A172 (cell line): Measurements from ENCODE around the gene LZTR1. TPM values are rescaled to one million over a fixed set of nuclear protein-coding genes. Genes with fewer than 3 reads are reported as not detected.
"Not testable (repeated sequence)": the region's sequence is repeated elsewhere in the genome, so short reads cannot be mapped to it uniquely, and the experiment has no call there.

Experiments used
- DNase-seq: peaks from one replicate; pipeline ENCODE4 v3.0.0-alpha.2; 2015; ENCODE audit warnings: low spot score
- total RNA-seq: library from RNA; depleted of rRNA; stranded (reverse); fragments of >200 nt; shearing (Covaris generic); gene quantifications from 2 replicates; pipeline ENCODE4 v1.2.3, GENCODE V29; 2014

Gene LZTR1
- total RNA-seq, 1 experiment from 2014 or later: 18.9 TPM

DNA sequence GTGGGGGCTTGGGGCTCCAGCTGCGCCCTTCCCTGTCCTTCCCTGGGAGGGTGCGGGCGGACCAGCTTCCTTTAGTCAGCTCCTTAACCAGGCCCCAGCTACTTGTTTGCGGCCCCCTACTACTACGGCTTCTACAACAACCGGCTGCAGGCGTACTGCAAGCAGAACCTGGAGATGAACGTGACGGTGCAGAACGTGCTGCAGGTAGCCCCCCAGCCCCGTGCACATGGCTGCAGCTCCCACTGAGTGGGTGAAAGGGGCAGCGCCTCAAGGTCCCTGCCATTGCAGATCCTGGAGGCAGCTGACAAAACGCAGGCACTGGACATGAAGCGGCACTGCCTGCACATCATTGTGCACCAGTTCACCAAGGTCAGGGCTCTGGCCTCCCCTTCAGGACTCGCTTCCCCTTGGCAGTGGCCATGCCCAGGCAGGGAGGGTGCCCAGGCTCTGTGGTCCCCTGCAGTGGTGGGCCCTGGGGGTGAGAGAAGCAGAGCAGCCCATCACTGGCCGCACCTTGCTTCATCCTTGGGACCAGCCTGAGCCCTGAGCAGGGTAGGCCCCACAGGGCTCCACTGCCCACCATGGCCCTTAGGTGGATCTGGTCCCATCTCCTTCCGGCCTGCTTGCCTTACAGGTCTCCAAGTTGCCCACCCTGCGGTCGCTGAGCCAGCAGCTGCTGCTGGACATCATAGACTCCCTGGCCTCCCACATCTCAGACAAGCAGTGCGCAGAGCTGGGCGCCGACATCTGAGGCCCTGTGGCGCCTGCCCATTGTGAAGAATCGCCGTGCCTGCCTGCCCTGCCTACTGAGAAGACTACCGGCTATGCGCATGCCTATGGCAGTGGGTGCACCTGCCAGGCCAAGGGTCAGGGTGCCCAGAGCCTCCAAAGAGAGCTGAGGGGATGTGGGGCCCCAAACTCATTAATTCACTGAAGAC lies 14.8 kb downstream of the LZTR1 start:
- DNase-seq: no peak

DNA sequence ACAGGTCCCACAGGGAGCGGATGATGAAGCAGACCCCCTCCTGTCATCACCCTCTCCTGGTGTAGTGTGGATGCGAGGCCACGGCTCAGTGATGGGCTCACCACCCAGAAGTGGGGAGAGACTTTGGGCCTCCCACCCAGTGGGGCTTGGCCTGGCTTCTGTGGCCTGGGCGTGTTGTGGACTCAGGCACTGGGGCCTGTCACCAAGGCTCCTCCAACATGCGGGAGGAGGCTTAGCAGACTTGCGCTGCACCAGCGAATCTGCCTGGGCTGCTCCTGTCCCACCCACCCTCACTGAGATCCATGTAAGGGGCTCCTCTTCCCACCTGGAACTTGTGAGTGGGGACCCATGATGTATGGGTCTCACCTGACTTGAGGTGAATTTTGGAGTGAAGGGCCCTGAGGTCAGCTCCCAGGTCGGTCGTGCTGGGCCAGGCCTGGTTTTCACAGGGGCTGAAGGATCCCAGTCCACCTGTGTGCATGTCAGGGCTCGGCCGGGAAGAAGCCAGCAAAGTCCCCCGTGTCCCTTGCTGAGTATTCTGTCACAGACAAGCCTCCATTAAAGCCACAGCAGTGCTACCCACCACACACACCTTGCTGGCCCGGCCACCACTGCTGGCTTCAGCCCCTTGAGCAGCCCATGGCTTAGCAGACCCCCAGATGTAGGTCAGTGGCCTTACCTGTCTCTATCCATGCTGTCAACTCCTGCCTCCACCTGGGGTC lies 15.6 kb downstream of the LZTR1 start:
- DNase-seq: no peak

DNA sequence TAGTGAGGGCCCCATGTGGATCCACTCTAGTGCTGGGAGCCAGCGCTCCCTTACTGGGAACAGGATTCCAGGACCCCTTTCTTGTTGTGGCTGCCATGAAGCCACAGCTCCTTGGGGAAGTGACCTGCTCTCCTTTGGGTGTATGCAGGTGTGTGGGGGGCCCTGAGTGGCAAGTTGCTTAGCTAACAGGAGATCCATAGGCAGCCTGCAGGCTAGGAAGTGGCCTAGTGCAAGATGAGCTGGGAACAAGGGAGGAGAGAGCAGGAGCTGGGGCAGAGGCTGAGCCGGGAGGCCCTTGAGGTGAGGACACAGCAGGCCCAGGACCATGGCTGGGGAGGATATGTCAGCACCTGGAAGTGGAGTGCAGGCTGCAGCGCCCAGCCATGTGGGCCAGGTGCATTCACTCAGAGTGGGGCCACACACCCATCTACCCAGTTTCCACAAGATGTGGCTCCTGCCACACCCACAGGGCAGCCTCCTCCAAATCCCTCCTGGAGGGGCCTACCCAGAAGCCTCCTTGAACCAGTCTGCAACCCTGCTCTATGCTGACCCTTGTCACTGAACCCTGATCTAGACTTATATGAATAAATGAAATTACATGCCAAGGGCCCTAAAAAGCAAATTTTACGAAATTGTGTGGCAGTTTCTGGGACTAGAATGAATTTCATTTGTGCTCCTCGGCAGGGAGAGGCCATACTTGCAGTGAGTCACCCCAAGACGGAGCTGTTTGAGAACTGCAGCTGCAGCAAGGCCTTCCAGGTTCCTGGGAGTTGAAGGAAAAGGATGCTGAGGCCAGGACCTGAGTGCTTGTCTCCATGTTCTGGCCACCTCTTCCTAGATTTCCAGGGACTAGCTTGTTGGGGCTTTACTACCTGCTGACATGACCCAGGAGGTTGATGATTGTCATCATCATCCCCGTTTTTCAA lies 16.6 kb downstream of the LZTR1 start:
- no peak for DNase-seq

DNA sequence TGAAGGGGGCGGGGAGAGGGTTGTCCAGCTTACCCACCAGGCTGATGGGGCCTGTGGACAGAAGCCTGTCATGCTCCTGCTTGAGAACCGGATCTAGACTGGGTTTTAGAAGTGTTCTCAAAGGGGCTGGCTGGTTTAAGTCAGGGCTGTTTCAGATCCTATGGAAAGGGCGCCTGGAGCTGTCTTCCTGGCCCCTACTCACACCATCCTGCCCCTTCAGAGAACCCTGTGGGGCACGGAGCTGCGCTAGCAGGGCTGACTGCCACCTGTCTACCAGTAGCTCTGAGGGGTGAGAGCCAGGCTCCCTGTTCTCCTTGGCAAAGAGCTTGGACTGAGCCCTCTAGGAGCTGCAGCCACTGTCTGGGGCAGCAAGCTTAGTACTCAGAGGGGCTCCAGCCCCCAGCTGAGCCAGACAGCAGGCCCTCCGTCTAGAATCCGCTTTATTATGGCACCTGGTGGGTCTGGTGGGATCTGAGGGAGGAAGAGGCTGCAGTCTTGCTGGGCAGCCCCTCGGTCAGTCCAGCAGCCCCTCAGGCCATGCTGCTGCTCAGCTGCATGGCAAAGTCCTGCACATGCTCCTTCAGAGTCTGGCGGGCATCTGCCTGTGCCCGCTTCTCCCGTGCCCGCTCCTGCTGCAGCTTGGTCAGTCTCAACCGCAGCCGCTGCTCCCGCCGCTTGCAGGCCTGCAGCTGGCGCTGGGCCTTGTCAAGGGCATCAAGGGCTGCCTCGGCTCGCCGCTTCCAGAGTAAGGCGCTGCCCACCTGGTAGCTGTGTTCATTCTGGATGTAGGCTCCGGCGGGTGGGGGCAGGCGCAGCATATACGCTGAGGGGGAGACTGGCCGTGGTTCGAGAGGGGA lies 17.5 kb downstream of the LZTR1 start:
- no peak for DNase-seq

DNA sequence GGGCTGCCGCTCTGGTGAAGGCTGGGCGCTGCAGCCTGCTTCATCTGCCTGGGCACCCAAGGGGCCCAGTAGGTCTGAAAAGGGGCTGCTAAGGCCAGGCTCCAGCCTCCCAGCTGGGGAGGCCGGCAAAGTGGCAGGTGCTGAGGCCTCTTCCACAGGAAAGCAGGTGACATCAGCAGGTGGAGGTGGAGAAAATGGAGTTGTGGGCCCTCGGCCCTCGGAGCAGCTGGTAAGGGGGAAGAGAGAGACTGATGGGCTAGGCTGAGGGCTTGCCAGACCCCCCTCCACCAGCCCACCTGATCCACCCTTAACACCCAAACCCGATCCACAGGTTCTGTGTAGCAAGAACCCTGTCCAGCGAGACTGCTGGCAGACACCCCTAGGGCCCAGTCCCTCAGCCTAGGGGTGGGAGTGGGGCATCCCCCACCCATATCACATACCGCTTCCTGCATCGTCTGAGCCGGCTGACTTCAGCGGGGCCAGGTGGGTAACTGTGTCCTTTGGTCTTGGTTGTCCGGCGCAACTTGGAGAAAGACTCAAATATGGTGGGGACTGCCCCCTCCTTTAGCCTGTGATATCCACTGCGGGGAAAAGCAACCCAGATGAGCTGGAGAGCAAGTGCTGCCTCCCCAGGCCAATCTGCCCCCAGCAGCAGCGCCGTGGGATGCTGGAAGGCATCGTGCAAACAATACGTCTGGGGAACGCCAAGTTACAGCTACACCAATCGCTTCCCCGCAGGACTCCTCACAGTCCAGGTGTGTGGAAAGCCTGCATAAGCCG lies 18.3 kb downstream of the LZTR1 start:
- DNase-seq: no peak

DNA sequence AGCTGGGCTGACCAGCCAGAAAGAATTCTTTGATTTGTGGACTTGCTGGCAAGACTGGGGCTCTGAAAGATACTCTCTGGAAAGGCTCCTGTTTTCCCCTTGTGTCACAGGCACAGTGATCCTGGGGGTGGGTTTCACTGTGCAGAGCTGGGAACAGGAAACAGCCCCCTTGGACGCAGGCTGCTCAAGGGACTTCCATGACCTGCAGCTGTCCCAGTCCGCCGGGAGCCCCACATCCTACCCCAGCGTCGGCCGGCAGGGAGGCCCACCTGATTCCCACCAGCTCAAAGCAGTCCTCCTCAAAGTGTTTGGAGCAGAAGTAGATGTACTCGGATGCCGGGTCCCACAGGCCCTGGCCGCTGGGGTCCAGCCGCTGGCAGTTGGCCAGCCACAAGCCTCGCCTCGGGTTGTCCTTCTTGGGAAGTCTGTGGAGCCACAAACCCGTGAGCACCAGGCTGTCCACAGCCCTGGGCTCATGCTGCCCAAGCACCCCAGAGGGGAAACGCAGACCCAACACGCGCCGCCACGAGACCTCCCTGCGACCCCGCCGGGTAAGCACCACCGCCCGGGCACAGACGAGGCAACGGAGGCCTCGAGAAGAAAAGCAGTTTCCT lies 19.0 kb downstream of the LZTR1 start:
- DNase-seq: no peak

DNA sequence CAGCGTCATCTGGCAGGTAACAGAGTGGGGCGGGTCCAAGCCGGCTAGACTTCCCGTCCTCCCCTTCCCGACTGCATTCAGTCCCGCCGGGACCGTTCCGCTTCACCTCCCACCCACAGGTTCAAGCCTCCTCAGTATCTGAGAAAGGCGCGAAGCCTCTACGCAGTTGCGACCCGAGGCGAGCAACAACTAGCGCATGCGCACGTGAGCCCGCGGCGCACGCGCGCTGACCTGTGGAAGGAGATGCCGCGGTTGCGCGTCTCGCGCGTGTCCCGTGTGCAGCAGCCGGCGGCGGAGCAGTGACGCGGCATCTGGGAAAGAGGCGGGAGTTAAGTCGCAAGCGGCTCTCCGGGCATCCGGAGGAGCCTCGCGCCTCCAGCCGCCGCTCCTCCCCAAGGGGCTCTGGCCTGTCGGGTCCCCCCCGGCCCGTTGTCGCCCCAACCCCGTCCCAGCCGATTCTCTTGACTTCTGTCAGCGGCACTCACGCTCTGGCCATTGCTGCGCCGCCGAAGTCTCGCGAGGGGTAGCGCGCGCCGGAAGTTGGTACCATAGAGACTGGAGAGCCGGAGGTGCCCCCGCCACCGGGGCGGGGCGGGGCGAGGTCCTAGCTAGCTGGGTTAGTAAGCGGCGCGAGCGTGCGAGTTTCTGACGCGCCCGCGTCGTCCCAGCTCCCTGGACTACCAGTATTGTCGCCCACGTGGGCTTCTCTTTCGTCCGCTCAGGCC lies 19.7 kb downstream of the LZTR1 start, which contains the start of gene THAP7:
TSS of gene THAP7 (minus strand) at position 518 of the 725 bp plus-strand sequence. CDS start at position 311, 207 bp downstream.
- DNase-seq: peak; percentile 84

DNA sequence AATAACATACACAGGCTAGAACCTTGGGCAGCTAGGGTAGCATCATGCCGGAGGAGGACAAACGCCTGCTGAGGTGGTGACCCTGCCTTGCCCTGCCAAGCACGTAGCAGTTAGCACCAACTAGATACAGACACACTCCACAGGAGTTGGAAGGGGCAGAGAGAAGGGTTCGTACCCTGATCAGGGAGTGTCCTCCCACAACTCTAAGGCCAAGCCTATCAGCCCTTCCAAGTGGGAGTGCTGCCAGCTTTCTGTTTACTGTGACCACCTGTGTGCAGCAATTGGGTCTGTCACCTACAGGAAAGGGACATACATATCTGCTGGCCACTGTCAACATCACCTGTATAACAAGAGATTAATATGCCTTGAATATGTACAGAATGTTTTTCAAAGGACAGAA lies 21.7 kb downstream of the LZTR1 start:
- no peak for DNase-seq

DNA sequence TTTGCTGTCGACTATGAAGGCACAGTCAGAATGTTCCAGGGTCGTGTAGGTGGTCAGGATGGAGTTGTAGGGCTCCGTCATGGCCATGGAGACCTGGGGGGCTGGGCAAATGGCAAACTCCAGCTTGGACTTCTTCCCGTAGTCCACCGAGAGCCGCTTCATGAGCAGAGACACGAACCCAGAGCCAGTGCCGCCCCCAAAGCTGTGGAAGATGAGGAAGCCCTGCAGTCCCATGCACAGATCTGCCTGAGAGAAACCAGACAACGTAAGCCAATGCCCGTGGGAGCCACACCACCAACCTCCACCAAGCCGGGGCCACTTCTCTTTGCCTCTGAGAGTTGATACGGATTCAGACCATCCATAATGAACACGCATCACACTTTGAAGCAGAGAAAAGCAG lies 27.1 kb downstream of the LZTR1 start:
- DNase-seq: not testable (repeated sequence)

DNA sequence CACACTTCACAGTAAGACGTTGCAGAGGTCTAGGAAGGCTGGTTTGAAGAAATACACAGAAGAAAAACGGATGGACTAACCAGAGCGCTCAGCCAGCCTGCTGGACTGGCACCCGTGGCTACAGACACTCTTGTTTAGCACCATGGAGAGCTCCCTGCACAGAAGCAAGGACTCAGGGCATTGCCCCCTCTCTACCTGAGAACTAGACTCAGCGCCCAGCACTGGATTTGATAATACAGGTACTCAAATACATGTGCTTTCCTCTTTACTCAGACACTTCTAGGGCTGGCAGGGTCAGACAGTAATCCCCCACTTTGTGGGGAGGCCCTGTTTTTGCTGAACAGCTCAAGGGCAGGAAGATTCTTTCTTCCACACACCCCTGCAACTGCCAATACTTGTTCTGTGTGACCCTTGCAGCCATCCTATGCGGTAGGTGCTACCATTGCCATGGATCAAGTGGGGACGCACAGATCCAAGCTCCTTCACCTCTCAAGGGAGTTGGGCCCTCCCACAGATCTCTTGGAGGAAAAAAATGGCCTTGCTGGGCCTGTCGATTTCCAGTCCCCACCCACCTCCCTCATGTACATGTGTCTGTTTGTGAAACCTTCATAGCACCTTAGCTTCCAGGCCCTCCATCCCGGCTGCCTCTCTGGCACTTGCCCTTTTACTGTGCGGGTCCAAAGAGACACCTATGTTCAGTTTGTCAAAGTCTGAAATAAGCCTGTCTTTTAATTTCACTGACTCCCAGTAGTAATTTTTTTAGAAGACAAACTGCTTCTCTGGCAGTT lies 27.7 kb downstream of the LZTR1 start:
- DNase-seq: no peak

DNA sequence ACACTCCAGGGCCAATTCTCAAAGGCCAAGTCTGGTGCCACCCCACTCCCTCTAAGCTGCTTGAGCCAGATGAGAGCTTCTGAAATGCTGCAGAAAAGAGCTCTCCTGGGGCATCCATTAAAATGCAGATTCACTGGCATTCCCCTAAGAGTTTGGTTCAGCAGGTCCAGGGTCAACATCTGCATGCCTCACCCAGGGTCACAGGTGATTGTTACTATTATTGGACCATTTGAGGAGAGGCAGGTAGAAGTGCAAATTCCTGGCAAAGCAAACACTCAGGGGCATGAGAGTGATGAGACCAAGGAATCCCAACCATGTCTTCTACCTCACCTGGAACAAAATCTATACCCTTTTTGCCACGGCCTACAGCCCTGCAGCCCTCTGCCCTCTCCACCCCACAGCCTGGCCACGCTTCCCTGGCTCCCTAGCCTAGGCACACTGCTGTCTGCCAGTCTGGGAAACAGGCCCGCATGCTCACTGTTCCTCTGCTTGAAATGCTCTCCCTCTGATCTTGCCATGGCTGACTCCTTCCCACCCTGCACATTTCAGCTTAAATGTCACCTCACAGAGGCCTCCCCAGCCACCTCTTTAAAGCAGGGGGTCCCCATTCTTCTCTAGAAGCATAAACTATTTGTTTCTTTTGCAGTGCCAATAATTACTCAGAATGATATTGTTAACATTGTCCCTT lies 28.5 kb downstream of the LZTR1 start:
- DNase-seq: no peak

DNA sequence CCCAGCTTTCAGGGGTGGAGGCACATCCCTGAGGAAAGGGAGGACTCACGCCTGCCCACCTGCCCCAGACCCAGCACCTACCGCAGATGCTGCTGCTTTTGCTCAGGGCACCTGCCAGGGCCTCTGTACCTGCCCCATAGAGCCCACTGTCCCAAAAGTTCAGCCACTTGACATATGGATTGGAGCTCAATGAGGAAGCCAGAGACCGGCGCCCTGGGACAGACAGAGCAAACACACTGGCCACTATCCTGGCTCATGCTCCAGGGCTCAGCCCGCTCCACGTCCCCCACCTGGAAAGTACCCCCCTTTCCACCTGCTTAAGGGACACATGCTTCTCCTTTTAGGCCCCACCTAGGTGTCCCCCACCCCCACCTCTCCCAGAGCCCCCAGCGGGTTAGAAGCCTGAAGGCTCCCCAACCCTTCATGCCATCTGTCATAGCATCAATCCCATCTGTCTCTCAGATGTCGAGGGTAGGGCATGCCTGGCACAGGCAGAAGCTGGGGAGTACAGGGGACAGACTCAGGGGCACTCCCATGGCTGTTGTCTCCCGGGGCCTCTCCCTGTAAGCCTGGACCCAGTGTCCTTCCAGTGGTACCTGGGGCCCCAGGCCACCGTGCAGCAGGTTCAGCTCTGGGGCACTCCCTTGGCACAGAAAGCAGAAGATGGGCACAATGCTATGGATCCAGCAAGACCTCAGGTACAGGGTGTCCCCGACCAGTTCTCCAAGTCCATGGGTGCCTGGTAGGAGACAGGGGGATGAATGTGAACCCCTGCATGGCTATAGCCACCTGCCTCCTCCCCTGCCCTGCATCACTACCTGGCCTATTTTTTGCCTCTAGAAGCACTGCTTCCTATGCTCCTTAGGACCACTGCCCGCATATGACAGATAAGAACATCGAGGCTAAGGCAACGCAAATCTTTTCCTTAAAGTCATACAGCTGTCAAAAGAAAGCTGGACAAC lies 30.6 kb downstream of the LZTR1 start:
- DNase-seq: no peak

DNA sequence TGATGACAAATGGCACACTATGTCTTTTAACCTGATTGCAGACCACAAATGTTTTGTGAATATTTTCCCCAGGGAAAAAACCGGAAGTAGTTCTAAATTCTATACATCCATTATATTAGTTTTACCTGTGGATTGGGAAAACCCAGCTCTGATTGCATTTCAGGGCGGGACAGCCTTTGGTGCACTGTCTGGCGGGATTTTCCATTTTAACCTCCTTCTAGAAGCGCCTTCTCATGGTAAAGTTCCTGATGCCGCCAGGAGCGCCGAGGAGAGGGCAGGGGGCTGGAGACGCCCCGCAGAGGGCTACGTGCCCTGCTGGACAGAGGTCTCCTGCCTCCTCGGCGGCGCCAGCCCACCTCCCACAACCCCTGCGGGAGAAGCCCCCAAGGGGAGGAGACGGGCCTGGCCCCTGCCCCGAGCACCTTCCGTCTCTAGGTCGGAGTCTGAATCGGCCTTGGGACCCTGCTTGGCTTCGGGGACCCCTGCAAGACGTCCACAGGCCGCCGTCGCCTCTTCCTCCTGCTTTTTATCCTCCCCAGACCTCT lies 31.6 kb downstream of the LZTR1 start:
- no peak for DNase-seq

DNA sequence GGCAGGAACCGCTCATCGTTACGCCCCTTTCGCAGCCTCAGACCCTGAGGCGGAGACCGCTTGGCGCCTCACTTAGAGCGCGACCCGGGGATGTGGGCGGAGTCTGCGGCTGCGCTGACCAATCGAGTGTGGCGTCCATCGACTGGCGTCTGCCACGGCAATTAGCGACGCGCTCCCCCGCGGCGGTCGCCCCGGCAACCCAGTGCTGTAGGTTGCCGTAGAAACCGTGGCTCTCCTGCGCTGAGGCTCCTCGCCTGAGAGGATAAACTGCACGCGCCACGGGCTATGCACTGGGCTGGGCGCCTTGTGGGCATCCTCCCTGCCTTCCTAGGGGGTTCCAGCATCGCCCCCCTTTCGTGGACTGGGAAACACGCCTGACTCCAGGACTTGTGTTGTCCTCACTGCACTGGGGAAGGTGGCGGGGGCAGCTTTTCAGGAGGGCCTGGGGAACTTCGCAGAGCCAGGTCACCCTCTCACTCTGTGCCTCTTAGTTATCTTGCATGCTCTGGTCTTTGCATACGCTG lies 32.2 kb downstream of the LZTR1 start:
- peak; percentile 74 for DNase-seq

DNA sequence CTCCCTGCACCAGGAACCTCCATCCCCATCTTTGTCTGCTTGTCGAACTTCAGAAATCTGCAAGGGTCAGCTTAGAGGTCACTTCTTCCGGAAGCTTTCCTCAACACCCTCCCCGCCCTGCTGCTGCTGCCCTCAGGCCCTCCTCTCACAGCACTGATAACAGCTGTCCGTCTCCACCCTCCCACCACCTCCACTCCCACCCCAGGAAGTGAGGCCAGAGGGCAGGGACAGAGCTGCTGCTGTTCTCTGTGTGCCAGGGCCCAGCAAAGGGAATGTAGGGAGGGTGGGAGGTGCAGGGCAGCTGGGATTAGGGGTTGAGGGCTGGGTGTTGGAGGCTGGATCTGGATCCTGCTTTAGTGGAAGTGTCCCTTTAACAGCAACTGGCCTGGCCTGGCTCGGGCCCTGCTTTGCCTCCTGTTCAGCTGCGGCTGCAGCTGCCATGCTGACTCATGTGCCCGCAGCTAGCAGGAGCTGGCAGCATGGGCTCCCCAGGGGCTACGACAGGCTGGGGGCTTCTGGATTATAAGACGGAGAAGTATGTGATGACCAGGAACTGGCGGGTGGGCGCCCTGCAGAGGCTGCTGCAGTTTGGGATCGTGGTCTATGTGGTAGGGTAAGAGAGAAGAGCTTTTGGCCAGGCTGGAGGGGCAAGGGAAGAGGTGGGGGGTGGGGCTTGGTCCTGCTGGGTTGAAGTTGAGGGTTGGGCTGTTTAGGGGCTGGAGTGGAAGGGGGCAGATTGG lies 32.8 kb downstream of the LZTR1 start, which contains the start of gene P2RX6:
TSS of gene P2RX6 (plus strand) at position 440 of the 740 bp plus-strand sequence. CDS start at position 450, 10 bp downstream.
- peak; percentile 50 for DNase-seq
